DOHH2 (cell line): Measurements from ENCODE around the gene AHCYL1.

Experiments
- CTCF ChIP-seq: fragments of 200-600 bp; sonication (generic); IDR thresholded peaks from one replicate; pipeline ENCODE4 v1.5.1; 2014; ENCODE audit warnings: antibody characterized with exemption, mild to moderate bottlenecking, low read depth, low read length; ENCODE audit not compliant: poor library complexity, severe bottlenecking
- EZH2phosphoT487 ChIP-seq: fragments of 200-600 bp; sonication (generic); IDR thresholded peaks from 2 replicates; pipeline ENCODE4 v1.6.1; 2017; ENCODE audit warnings: borderline replicate concordance, mild to moderate bottlenecking, antibody characterized with exemption, low read length, moderate library complexity, mixed read lengths

DNA sequence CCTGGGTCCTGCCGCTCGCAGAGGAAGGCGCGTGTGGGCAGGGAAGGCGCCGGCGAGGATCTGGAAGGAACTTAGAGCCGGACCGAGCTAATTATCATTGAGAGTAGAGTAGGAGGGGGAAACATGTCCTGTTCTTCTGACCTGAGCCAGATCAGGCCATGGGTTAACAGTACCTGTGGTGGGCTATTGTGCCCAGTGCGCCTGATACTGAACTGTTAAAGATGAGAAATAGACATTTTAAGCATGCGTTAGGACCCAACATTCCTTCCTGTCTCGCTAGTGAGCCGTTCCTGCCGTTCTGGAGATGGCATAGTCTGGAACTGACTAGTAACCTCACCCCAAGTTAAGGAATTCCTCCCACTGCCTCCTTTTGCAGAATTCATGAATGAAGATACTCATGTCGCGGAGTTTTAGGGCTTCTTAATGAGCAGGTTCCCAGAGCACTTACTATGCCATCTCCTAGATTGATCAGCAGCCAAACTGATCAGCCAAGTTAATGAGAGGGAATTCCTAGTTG is 50.7 kb downstream of the AHCYL1 start:
- TF ChIP-seq CTCF (no peak), EZH2phosphoT487 (no peak)
